ENCODE data around the gene PER1. TPM values are rescaled to one million over a fixed set of nuclear protein-coding genes. Genes with fewer than 3 reads are reported as not detected.

Gene PER1
- total and polyA plus RNA-seq, 2 of the 8 experiments (the other 6 are each of a cell fraction or from before 2014, with no cell fraction given) = 9.6 to 38.0 TPM

DNA sequence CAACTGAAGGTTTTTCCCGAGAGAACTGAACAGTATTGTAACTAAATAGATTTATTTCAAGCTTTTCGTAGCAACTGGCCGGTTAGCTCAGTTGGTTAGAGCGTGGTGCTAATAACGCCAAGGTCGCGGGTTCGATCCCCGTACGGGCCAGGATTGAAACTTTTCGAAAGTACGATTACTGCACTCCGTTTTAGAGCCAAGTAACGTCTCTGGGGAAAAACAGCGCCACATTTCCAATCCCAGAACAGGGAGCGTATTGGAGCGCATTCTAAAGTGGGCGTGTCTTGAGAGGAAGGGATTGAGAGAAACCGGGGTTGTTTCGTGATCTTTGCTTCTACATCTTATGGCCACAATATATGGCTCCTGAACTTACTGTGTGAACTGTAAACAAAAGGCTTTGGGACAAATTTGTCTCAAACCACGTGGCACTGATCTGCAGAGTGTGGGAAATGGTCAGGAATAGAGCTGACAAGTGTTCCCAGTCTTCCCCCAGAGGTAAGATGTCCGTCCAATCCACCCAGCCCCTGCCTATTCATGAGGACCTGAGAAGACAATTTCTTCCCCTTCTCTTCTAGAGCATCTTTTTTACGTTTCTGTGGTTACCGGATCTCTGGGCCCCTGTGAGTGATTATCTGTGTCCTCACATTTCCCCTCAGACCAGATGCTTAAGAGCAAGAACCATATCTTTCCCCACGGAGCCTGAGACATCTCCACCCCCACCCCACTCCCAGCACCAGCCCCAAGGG is 35.5 kb upstream of the PER1 start (continued):
- TF ChIP-seq RAD21 (IDR thresholded peaks at IDR 0.05 in 1 of 2, conservative IDR thresholded peaks at IDR 0.05 in 1 of 2; ENCODE audit: low read depth in 2 of 2, low read length in 2 of 2) (no peak), CEBPB (IDR thresholded peaks at IDR 0.05; ENCODE audit: low read depth, low read length) (0 out of 2 replicates have a peak, but pooled peaks have one; percentile 48), TEAD4 (IDR thresholded peaks at IDR 0.05; ENCODE audit: low read depth, low read length) (peak; percentile 60), POU5F1 (IDR thresholded peaks at IDR 0.05; ENCODE audit: low read depth, low read length) (peak; percentile 17; the same call in 1 of the 2 replicates), SP1 (IDR thresholded peaks at IDR 0.05; ENCODE audit: low read depth, low read length) (0 out of 2 replicates have a peak, but pooled peaks have one; percentile 27), CBX8 (IDR thresholded peaks at IDR 0.05; ENCODE audit: borderline replicate concordance, low read depth, low read length) (no peak), MAX (IDR thresholded peaks at IDR 0.05) (peak; percentile 11; the same call in 1 of the 2 replicates), SIRT6 (IDR thresholded peaks at IDR 0.05; ENCODE audit: low read length) (no peak), TBP (IDR thresholded peaks at IDR 0.05; ENCODE audit: low read depth, low read length) (peak; percentile 98), BCL11A (IDR thresholded peaks at IDR 0.05; ENCODE audit: low read depth in 2 of 2, low read length in 2 of 2) (no peak), KDM4A (IDR thresholded peaks at IDR 0.05; ENCODE audit: low read depth, low read length, severe bottlenecking) (no peak), MAFK (IDR thresholded peaks at IDR 0.05; ENCODE audit: low read depth, low read length) (peak; percentile 80; the same call in 1 of the 2 replicates), NRF1 (IDR thresholded peaks at IDR 0.05; ENCODE audit: low read depth, low read length) (peak; percentile 20; the same call in 1 of the 2 replicates)

All from H1 (cell line).